HG03097 (cell line): ENCODE data around the gene ASGR2.
"Not testable (repeated sequence)": the region's sequence is repeated elsewhere in the genome, so short reads cannot be mapped to it uniquely, and the experiment has no call there.

ENCODE experiments used
- ATAC-seq: cut with Tn5 transposase; IDR thresholded peaks from one replicate; pipeline ENCODE4 v1.9.1; 2021; ENCODE audit not compliant: unreplicated experiment, low FRiP score

The ASGR2 gene, protein sequence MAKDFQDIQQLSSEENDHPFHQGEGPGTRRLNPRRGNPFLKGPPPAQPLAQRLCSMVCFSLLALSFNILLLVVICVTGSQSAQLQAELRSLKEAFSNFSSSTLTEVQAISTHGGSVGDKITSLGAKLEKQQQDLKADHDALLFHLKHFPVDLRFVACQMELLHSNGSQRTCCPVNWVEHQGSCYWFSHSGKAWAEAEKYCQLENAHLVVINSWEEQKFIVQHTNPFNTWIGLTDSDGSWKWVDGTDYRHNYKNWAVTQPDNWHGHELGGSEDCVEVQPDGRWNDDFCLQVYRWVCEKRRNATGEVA

GRCh38 chr17:7114241-7114874 lies at the start of gene ASGR2:
ASGR2 (minus strand) TSS chr17:7114822; CDS start chr17:7114240, 582 bp downstream.
- no peak for ATAC-seq

DNA sequence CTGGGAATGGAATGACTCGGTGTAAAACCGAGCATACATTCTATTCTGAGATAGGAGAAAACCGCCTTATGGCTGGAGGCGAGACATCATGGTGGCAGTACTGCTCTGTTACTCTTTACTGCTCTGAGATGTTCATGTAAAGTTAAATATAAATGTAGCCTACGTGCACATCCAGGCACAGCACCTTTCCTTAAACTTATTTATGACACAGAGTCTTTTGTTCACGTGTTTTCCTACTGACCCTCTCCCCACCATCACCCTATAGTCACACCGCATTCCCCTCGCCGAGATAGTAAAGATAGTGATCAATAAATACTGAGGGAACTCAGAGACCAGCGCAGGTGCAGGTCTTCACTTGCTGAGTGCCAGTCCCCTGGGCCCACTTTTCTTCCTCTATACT lies 44.9 kb upstream of the ASGR2 start:
- ATAC-seq = not testable (repeated sequence)

GRCh38 chr17:7158424-7158823 lies 43.8 kb upstream of the ASGR2 start:
- not testable (repeated sequence) for ATAC-seq

GRCh38 chr17:7156342-7156940 lies 41.8 kb upstream of the ASGR2 start:
- no peak for ATAC-seq

GRCh38 chr17:7147772-7148171 lies 33.1 kb upstream of the ASGR2 start:
- no peak for ATAC-seq

- ATAC-seq = no peak
These were observed 31.5 kb upstream of the ASGR2 start for GRCh38 chr17:7146115-7146514.

GRCh38 chr17:7144213-7144612 lies 29.6 kb upstream of the ASGR2 start:
- ATAC-seq = no peak

DNA sequence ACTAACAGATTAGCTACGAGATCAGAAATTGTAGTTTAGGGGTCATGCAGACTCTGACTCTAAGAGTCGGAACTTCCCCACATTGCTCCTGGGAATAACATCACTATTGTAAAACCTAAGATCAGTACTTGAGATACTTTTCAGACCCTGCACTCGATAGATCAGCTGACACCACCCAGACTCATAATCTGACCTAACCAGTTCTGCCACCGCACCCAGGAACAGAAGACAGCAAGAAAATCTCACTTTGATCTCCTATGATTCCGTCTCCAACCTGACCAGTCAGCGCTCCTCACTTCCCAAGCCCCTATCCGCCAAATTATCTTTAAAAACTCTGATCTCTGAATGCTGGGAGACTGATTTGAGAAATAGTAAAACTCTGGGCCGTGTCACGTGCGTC lies 27.2 kb upstream of the ASGR2 start:
- no peak for ATAC-seq

- ATAC-seq = no peak
These were observed 24.8 kb upstream of the ASGR2 start for GRCh38 chr17:7139400-7139799.

DNA sequence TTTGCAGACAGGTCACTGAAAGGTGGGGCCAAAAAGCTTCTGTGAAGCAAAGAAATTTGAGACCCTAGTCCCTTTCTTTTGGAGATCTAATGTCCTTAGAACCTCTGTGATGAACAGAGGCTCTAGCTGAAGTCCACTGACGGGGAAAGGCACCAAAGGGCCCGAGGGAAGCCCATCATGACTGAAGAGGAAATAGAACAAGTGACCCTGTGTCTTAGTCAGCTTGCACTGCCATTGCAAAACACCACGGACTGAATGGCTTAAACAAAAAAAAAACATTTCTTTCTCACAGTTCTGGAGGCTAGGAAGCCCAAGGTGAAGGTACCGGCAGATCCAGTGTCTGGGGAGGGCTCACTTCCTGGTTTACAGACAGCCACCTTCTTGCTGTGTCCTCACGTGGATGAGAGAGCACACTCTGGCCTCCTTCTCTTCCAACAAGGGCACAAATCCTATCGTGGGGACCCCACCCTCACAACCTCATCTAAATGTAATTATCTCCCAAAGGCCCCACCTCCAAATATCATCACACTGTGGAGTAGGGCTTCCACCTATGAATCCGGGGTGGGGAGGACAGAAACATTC lies 24.3 kb upstream of the ASGR2 start:
- ATAC-seq = no peak

GRCh38 chr17:7137171-7137943 lies 22.7 kb upstream of the ASGR2 start:
- no peak for ATAC-seq

GRCh38 chr17:7136266-7136877 lies 21.8 kb upstream of the ASGR2 start:
- ATAC-seq = no peak

DNA sequence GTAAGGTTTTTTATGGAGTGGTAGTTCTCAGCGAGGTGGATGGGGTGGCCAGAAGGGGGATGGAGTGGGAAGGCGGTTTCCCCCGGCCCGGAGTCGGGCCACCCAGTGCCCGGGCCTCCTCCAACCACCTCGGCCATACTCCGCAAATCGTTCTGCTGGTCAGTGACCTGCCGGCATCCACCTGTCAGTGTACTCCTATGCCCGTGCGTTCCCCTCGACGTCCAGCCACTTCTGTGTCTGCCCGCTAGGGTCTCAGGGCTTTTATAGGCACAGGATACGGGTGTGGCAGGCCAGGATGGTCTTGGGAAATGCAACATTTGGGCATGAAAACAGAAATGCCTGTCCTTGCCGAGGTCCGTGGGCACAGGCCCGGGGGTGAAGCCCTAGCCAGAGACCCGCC lies 19.3 kb upstream of the ASGR2 start:
- no peak for ATAC-seq

GRCh38 chr17:7133424-7133823 lies 18.8 kb upstream of the ASGR2 start:
- no peak for ATAC-seq

DNA sequence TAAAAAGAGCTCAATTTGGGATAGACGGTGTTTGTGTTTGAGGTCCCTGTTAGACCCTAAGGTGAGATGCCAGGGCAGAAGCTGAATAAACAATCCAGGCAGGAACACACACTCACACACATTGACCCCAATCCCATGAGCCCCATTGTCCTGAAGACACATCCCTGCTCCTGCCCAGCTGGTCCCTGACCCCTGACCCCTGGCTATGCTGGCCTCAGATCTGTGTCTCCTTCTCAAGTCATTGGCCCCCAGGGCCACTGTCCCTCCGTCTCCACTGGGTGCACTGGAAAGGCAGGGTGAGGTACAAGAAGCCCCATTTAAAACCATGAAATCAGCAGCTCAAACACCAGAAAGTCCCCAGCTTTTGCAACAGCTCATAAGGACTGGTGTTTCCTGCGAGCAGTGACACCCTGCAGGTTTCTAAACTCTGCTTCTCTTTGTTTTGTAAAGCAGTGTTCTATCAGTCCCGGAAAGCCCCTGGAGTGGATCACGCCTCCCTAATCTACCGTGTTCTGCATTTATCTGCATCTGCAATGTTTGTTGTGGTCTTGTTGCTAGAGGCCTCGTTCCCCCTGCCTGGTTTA lies 18.0 kb upstream of the ASGR2 start:
- ATAC-seq = peak; percentile 47

GRCh38 chr17:7131423-7131791 lies 16.8 kb upstream of the ASGR2 start:
- ATAC-seq = no peak

DNA sequence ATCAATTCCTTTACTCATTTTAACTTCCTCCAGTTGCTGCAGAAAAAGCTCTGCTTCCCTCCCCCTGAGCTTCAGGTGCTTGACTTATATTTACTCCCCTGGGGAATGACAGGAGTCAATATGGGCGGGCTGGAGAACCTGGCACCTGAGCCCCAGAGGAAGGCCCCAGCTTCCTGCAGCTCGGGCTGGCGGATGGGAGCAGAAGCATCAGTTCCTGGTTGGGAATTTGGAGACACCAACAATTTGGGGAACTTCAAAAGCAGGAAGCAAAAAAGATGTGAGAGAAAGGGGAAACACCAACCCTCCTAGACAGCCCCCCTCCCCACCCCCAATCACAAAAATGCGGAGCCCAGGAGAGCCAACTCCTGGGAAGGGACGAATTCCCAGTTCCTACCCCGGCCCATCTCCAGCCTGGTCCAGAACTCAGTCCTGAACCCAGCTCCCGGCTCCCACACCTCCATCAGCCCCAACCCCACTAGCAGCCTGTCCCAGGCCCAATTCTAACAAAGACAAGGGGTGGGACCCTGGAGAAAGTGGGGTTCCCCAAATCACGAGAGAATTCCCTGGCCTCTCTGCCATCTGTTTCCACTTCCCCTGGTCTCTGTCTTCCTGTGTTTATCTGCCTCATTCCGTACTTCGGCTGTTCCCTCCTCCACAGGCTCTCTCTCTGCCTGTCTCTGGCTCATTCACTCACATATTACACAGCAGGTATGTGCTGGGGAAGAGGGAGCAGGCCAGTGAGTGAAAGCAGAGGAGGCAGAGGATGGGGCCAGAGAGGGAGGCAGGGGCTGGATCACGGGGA lies 16.2 kb upstream of the ASGR2 start:
- no peak for ATAC-seq

DNA sequence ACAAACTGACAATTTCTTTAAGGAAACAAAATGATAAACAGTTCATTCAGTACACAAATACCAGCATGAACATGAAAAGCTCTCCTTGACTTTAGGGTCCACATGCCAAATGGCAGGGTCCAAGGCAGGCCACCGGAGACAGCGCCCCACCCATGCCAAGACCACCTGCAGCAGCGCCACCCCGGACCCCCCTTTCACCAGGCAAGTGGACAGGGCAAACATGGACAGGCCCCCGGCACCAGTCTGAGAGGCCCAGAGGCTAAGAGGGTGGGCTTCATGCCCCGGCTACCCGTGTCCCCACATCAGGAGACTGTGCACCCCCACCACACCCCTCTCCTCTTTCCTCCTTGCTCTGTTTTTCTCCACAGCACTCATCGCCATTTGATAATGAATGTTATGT lies 14.7 kb upstream of the ASGR2 start:
- no peak for ATAC-seq

DNA sequence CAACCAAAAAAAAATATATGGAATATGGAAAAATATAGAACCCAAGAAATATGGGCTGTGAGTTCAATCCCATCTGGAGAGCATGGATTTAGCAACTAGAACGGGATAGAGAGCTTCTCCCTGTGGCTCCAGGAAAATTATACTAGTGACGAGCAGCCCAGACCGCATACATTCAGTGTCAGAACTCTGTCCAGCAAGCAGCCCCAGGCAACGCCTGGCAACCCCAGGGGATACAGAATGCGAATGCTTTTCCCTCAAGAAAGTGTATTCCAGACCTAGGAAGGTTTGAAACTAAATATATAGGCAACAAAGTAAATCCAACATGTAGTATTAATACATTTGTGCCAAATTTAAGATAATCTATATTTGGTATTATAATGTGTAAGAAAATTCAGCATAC lies 13.5 kb upstream of the ASGR2 start:
- no peak for ATAC-seq
